Measurements from ENCODE around the gene COL16A1. TPM values are rescaled to one million over a fixed set of nuclear protein-coding genes. Genes with fewer than 3 reads are reported as not detected.

The COL16A1 gene
- total RNA-seq, 1 donor from 2014 or later, result 0.79 TPM

Other genes starting within 250 kb of the COL16A1 start
- 229 and 317 TPM in 2 replicates for gene TINAGL1, start 127.5 kb downstream of the COL16A1 start, total RNA-seq
- 1.5 and 5.4 TPM in 2 replicates for gene HCRTR1, start 86.3 kb downstream of the COL16A1 start, total RNA-seq
- gene PEF1, start 59.1 kb downstream of the COL16A1 start, total RNA-seq, result 97.9 and 132 TPM in 2 replicates
- 0.20 and 0.22 TPM in 2 replicates for gene ADGRB2, start 60.3 kb upstream of the COL16A1 start, total RNA-seq
- 0.99 and 4.6 TPM in 2 replicates for gene SPOCD1, start 112.0 kb upstream of the COL16A1 start, total RNA-seq
- gene PTP4A2, start 234.4 kb upstream of the COL16A1 start, total RNA-seq, result 152 and 256 TPM in 2 replicates

Measured in lung microvascular endothelial cell (primary cell).